ENCODE data around the gene ETV3L. TPM values are rescaled to one million over a fixed set of nuclear protein-coding genes. Genes with fewer than 3 reads are reported as not detected.

The ETV3L gene
- total RNA-seq: under 1 TPM in 1 of 2 donors, not detected in 1; 0.26 TPM
- 0.36 TPM for polyA plus RNA-seq (2013, experiment 1 of 2)
- 0.12 TPM for polyA plus RNA-seq (2013, experiment 2 of 2)
- long read RNA-seq, experiment 1: 0 reads
- long read RNA-seq, experiment 2, partial matches to known transcripts: 0 of 2 reads
- long read RNA-seq, experiment 2, other reads (novel, unspliced or antisense): 1 of 2 reads
- long read RNA-seq, experiment 3, transcript ETV3L-201 (5 exons, 1,976 nt): major isoform, 6 of 7 reads
- long read RNA-seq, experiment 3, partial matches to known transcripts: 0 of 7 reads
- long read RNA-seq, experiment 3, other reads (novel, unspliced or antisense): 1 of 7 reads
- long read RNA-seq, experiment 4, partial matches to known transcripts: 0 of 1 reads
- long read RNA-seq, experiment 4, other reads (novel, unspliced or antisense): 0 of 1 reads

- Mint-ChIP-seq H3K4me1 (peaks cover 29% of the 10 kb centered on the region), H3K9me3 (no peaks in the 10 kb centered on the region), H3K4me3 (no peak within 1 kb of the TSS), H3K36me3 (ENCODE audit: low read depth) (no peaks in the 10 kb centered on the region), H3K27ac (no peak within 1 kb of the TSS), H3K27me3 (ENCODE audit: insufficient read depth) (peaks cover 4% of the 10 kb centered on the region)
- Histone ChIP-seq H3K9ac (ENCODE audit: extremely low read depth, low read length, poor library complexity, severe bottlenecking) (no peak within 1 kb of the TSS), H3K36me3 (ENCODE audit: control insufficient read depth, insufficient read depth, low read length) (no peaks in the 10 kb centered on the region), H3K27ac (ENCODE audit: low read depth, low read length) (no peak within 1 kb of the TSS), H3K27me3 (ENCODE audit: control insufficient read depth, insufficient read depth, low read length, poor library complexity, severe bottlenecking) (no peaks in the 10 kb centered on the region), H3K4me1 (ENCODE audit: control insufficient read depth, insufficient read depth, low read length) (no peaks in the 10 kb centered on the region), H3K4me3 (ENCODE audit: low read length) (no peak within 1 kb of the TSS), H3K9me3 (ENCODE audit: control insufficient read depth, low read length) (no peaks in the 10 kb centered on the region)
- TF ChIP-seq CTCF (conservative IDR thresholded peaks at IDR 0.05): peak; percentile 17
- no peak for DNase-seq
- 70% methylated on average over 3 of the region's 3 CpGs; no CpG with 5 or more reads in 1 of the 2 experiments for WGBS, 2 experiments (ENCODE audit: insufficient coverage in 1 of 2, insufficient read length in 1 of 2)
Observed at GRCh38 chr1:157099633-157100009, at the start of gene ETV3L. TSS of gene ETV3L (minus strand) at chr1:157099808. CDS start at chr1:157099523, 285 bp downstream.

GRCh38 chr1:157147906-157148700 is 48.5 kb upstream of the ETV3L start:
- H3K27me3 ChIP-seq (ENCODE audit: control insufficient read depth, insufficient read depth, low read length, poor library complexity, severe bottlenecking): no peaks in the 10 kb centered on the region
- Mint-ChIP-seq H3K36me3 (ENCODE audit: low read depth) (no peaks in the 10 kb centered on the region), H3K4me1 (peaks cover 33% of the 10 kb centered on the region), H3K9me3 (no peaks in the 10 kb centered on the region), H3K27me3 (ENCODE audit: insufficient read depth) (no peaks in the 10 kb centered on the region), H3K4me3 (no peak overlapping the region), H3K27ac (peak overlapping the region; percentile 24)
- no peak overlapping the region for H3K4me3 ChIP-seq (ENCODE audit: low read length)
- no peak overlapping the region for H3K27ac ChIP-seq (ENCODE audit: low read depth, low read length)
- TF ChIP-seq CTCF (conservative IDR thresholded peaks at IDR 0.05): no peak
- no peaks in the 10 kb centered on the region for H3K36me3 ChIP-seq (ENCODE audit: control insufficient read depth, insufficient read depth, low read length)
- 85 to 87% methylated on average over 9 to 10 of the region's 10 CpGs for WGBS, 2 experiments (ENCODE audit: insufficient coverage in 1 of 2, insufficient read length in 1 of 2)
- peaks cover 17% of the 10 kb centered on the region for H3K4me1 ChIP-seq (ENCODE audit: control insufficient read depth, insufficient read depth, low read length)
- no peak for DNase-seq
- no peak overlapping the region for H3K9ac ChIP-seq (ENCODE audit: extremely low read depth, low read length, poor library complexity, severe bottlenecking)
- H3K9me3 ChIP-seq (ENCODE audit: control insufficient read depth, low read length): no peaks in the 10 kb centered on the region

GRCh38 chr1:157147037-157147436 is 47.4 kb upstream of the ETV3L start:
- Histone ChIP-seq H3K9me3 (ENCODE audit: control insufficient read depth, low read length) (no peaks in the 10 kb centered on the region), H3K4me1 (ENCODE audit: control insufficient read depth, insufficient read depth, low read length) (peaks cover 10% of the 10 kb centered on the region), H3K36me3 (ENCODE audit: control insufficient read depth, insufficient read depth, low read length) (no peaks in the 10 kb centered on the region), H3K4me3 (ENCODE audit: low read length) (no peak overlapping the region), H3K9ac (ENCODE audit: extremely low read depth, low read length, poor library complexity, severe bottlenecking) (no peak overlapping the region), H3K27ac (ENCODE audit: low read depth, low read length) (no peak overlapping the region), H3K27me3 (ENCODE audit: control insufficient read depth, insufficient read depth, low read length, poor library complexity, severe bottlenecking) (no peaks in the 10 kb centered on the region)
- no peaks in the 10 kb centered on the region for H3K9me3 Mint-ChIP-seq
- TF ChIP-seq CTCF (conservative IDR thresholded peaks at IDR 0.05): no peak
- WGBS, 2 experiments (ENCODE audit: insufficient coverage in 1 of 2, insufficient read length in 1 of 2): 97 to 100% methylated on average over 1 of the region's 1 CpG
- DNase-seq: no peak
- H3K27me3 Mint-ChIP-seq (ENCODE audit: insufficient read depth): no peaks in the 10 kb centered on the region
- H3K4me3 Mint-ChIP-seq: no peak overlapping the region
- H3K27ac Mint-ChIP-seq: no peak overlapping the region
- peaks cover 33% of the 10 kb centered on the region for H3K4me1 Mint-ChIP-seq
- H3K36me3 Mint-ChIP-seq (ENCODE audit: low read depth): no peaks in the 10 kb centered on the region
